RWPE2 (cell line): ENCODE results near the gene TCN2.

ENCODE experiments used
- ATAC-seq: fragments of 200-7000 bp; cut with Tn5 transposase; 3 replicates; pipeline ENCODE4 v1.9.1; 2021; ENCODE audit warnings: low read depth
- DNase-seq: peaks from one replicate; pipeline ENCODE4 v3.0.0-alpha.2; 2020; ENCODE audit warnings: low spot score
- H3K27ac ChIP-seq: fragments of 450-650 bp; 2 replicates; pipeline ENCODE4 v1.5.1; 2017; ENCODE audit warnings: mild to moderate bottlenecking; ENCODE audit not compliant: poor library complexity, severe bottlenecking
- H3K27me3 ChIP-seq: fragments of 250-450 bp; sonication (Bioruptor Pico); 2 replicates; pipeline ENCODE4 v1.5.1; 2021; ENCODE audit warnings: mild to moderate bottlenecking, moderate library complexity; ENCODE audit not compliant: insufficient read depth, poor library complexity, severe bottlenecking
- H3K36me3 ChIP-seq: fragments of 250-450 bp; sonication (Bioruptor Pico); 2 replicates; pipeline ENCODE4 v1.5.1; 2020; ENCODE audit warnings: low read depth, mild to moderate bottlenecking, moderate library complexity
- H3K4me1 ChIP-seq: fragments of 250-450 bp; sonication (Bioruptor Pico); 2 replicates; pipeline ENCODE4 v1.5.1; 2021; ENCODE audit warnings: mild to moderate bottlenecking, moderate library complexity; ENCODE audit not compliant: insufficient read depth, poor library complexity, severe bottlenecking
- H3K4me3 ChIP-seq: fragments of 250-450 bp; sonication (Bioruptor Pico); 2 replicates; pipeline ENCODE4 v1.5.1; 2021; ENCODE audit warnings: mild to moderate bottlenecking, moderate library complexity; ENCODE audit not compliant: severe bottlenecking
- H3K9me3 ChIP-seq: fragments of 250-450 bp; sonication (Bioruptor Pico); 2 replicates; pipeline ENCODE4 v1.5.1; 2021; ENCODE audit warnings: mild to moderate bottlenecking, moderate library complexity; ENCODE audit not compliant: severe bottlenecking
- TF ChIP-seq, protein P1 (sequence below): fragments of 450-650 bp; IDR thresholded peaks from one replicate; pipeline ENCODE4 v1.5.1; 2017; ENCODE audit warnings: mild to moderate bottlenecking, moderate library complexity; ENCODE audit not compliant: poor library complexity, severe bottlenecking

The TCN2 gene

DNA sequence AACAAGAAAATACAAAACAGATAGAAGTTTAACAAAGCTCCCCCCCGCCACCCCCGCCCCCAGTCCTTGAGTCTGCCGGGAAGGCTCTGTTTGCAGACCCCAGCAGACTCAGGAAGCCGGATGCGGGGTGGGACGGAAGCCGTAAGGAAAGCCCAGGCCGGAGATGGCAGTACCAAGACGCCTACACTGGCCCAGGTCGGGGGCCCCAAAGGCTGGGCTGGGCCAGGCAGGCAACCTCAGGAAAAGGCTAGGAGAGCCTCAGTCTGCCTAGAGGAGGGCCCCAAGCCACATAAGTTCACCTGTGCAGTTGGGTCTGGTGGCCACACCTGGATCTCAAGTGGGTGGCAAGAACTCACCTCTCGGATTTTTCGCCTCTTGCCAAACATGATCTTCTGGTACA lies 28.5 kb upstream of the TCN2 start:
- Histone ChIP-seq H3K4me1 (no peaks in the 10 kb centered on the region), H3K36me3 (peaks cover 74% of the 10 kb centered on the region), H3K4me3 (no peak overlapping the region), H3K27ac (no peak overlapping the region), H3K9me3 (no peaks in the 10 kb centered on the region), H3K27me3 (no peaks in the 10 kb centered on the region)
- no peak for ATAC-seq
- TF ChIP-seq, protein P1, sequence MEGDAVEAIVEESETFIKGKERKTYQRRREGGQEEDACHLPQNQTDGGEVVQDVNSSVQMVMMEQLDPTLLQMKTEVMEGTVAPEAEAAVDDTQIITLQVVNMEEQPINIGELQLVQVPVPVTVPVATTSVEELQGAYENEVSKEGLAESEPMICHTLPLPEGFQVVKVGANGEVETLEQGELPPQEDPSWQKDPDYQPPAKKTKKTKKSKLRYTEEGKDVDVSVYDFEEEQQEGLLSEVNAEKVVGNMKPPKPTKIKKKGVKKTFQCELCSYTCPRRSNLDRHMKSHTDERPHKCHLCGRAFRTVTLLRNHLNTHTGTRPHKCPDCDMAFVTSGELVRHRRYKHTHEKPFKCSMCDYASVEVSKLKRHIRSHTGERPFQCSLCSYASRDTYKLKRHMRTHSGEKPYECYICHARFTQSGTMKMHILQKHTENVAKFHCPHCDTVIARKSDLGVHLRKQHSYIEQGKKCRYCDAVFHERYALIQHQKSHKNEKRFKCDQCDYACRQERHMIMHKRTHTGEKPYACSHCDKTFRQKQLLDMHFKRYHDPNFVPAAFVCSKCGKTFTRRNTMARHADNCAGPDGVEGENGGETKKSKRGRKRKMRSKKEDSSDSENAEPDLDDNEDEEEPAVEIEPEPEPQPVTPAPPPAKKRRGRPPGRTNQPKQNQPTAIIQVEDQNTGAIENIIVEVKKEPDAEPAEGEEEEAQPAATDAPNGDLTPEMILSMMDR = no peak
- DNase-seq = no peak

DNA sequence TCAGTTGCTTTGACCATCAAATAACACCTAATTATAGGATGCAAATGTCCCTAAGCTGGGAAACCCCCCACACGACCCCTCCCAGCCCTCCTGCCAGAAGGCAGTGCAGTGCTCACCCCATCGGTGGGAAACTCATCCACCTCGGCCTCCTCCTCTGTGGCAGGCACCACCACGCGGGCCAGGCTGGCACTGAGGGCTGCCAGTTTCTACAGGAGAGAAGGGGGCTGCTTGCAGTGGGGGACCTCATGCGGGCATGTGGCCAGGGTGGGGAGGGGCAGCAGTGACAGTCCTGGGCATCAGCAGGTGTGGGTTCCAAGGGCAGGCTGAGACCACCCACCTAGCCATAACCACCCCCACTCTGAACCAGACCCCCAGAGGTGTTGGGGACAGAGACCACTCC lies 26.1 kb upstream of the TCN2 start:
- no peaks in the 10 kb centered on the region for H3K27me3 ChIP-seq
- ATAC-seq = no peak
- no peaks in the 10 kb centered on the region for H3K4me1 ChIP-seq
- H3K27ac ChIP-seq = no peak overlapping the region
- no peak overlapping the region for H3K4me3 ChIP-seq
- TF ChIP-seq, protein P1 = no peak
- no peaks in the 10 kb centered on the region for H3K9me3 ChIP-seq
- peaks cover 91% of the 10 kb centered on the region for H3K36me3 ChIP-seq
- DNase-seq = no peak

DNA sequence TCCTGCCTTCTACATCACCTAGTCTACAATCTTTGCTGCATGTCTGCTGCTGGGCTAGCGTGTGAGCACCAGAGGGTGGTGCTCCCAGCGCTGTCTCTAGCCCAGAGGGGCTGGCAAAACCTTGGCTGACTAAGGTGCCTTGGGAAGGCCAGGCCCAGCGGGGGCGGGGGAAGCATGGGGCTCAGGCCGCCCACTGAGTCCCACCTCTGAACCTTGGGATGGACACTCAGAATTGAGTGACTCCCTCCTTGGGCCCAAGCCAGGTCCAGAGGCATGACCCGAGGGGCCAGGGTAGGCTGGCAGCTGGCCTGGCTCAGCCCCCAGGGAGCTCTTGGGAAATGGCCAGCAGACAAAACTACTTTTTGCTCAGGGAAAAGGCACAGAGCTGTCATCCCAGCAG lies 24.9 kb upstream of the TCN2 start:
- ATAC-seq (no peak), DNase-seq (no peak)
- Histone ChIP-seq H3K4me3 (no peak overlapping the region), H3K9me3 (no peaks in the 10 kb centered on the region), H3K36me3 (peaks cover 94% of the 10 kb centered on the region), H3K27ac (no peak overlapping the region), H3K27me3 (no peaks in the 10 kb centered on the region), H3K4me1 (no peaks in the 10 kb centered on the region)
- TF ChIP-seq, protein P1 = no peak

DNA sequence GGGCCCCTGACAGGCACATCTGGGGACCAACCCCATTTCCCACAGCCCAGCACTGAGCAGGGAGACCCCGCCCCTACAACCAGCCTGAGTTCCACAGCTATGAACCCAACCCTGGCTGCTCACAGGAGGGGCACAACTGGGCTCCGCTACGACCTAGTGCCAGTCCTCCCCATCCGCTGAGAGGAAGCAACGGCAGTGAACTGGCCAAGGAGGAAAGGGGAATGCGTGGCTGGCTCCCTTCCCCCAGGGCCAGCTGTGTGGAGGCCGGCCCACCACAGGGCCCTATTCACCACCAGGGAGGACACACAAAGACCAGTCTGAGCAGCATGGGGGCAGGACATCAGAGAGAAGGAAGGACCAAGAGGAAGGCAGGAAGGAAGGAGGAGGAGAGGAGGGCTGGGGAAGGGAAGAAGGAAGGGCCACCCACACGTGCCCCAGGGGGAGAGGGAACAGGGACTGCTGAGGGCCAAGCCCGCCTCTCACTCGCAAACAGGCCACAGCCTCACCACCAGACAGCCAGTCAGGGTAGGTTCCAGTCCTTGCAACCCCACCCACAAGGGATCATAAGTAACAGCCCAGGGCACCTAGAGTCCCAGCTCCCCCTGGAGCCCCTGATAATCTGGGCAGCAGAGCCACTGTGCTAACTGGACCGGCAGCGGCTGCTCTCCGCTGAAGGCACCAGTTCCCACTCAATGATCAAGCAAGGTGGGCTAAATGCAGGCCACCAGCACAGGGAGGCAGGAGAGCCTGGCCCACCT lies 24.0 kb upstream of the TCN2 start:
- Histone ChIP-seq H3K27ac (no peak overlapping the region), H3K9me3 (no peaks in the 10 kb centered on the region), H3K4me1 (no peaks in the 10 kb centered on the region), H3K27me3 (no peaks in the 10 kb centered on the region), H3K4me3 (no peak overlapping the region), H3K36me3 (peaks cover 94% of the 10 kb centered on the region)
- TF ChIP-seq, protein P1 = no peak
- no peak for DNase-seq
- ATAC-seq = no peak

DNA sequence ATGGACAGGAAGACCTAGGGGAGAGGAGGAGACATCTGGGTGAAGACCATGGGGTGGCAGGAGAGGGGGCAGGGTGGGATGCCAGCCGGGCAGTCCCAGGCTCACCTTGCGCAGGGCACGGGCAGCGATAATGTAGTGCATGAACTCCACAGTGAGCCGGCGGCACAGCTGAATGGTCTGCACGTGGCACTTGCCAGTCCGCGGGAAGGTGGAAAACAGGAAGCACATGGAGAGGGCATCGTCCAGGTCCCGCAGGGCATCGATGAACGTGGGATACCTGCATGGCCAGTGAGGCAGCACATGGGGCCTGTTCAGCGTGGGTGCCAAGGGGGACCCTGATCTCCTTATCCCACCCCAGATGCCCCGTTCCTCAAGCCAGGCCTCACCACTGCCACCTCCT lies 22.5 kb upstream of the TCN2 start:
- H3K4me3 ChIP-seq = no peak overlapping the region
- no peaks in the 10 kb centered on the region for H3K27me3 ChIP-seq
- H3K9me3 ChIP-seq = no peaks in the 10 kb centered on the region
- no peak overlapping the region for H3K27ac ChIP-seq
- ATAC-seq = no peak
- TF ChIP-seq, protein P1 = no peak
- DNase-seq = no peak
- peaks cover 94% of the 10 kb centered on the region for H3K36me3 ChIP-seq
- no peaks in the 10 kb centered on the region for H3K4me1 ChIP-seq
